Esophagus squamous epithelium (tissue), 5 donors: ENCODE data around the gene MEIS2. TPM values are rescaled to one million over a fixed set of nuclear protein-coding genes. Genes with fewer than 3 reads are reported as not detected.

Experiments
- DNase-seq: peaks from one replicate; lab custom pipeline; 2025; lab: John Stamatoyannopoulos, UW
- H3K27ac ChIP-seq, 4 donors: fragments of 200-600 bp; sonication (generic); one replicate each; pipeline ENCODE4 v1.5.1; 2016 to 2019; ENCODE audit warnings: mild to moderate bottlenecking in 1 of 4
- H3K27me3 ChIP-seq, 4 donors: fragments of 200-600 bp; sonication (generic); 1 replicate in 3 of 4; 2 replicates in 1 of 4; pipeline versions ENCODE4 v1.5.1 to v1.6.0; 2017 to 2021; ENCODE audit warnings: antibody characterized with exemption in 1 of 4
- H3K36me3 ChIP-seq, 3 donors: fragments of 200-600 bp; sonication (generic); one replicate each; pipeline ENCODE4 v1.5.1; 2016 to 2019
- H3K4me1 ChIP-seq, 3 donors: fragments of 200-600 bp; sonication (generic); one replicate each; pipeline ENCODE4 v1.5.1; 2017 to 2019
- H3K4me3 ChIP-seq, 4 donors: fragments of 200-600 bp; sonication (generic); 1 replicate in 3 of 4; 2 replicates in 1 of 4; pipeline ENCODE4 v1.5.1; 2016 to 2019; ENCODE audit warnings: mild to moderate bottlenecking in 2 of 4, moderate library complexity in 1 of 4
- H3K9me3 ChIP-seq, 3 donors: fragments of 200-600 bp; sonication (generic); one replicate each; pipeline ENCODE4 v1.5.1; 2016 to 2019
- POLR2A ChIP-seq, 4 donors: fragments of 450-650 bp; IDR thresholded peaks; one replicate each; pipeline ENCODE4 v1.6.1; 2017; ENCODE audit warnings: antibody characterized with exemption in 4 of 4, mild to moderate bottlenecking in 4 of 4, moderate library complexity in 3 of 4
- WGBS, 2 donors: methylation state at CpG; one replicate each; pipeline ENCODE4 v1.1.5; 2018; 5-methylcytosine and 5-hydroxymethylcytosine counted together
- intact Hi-C: fragments of 100-400 bp; cut with DNase I; formaldehyde crosslinking; loops from one replicate; pipeline ENCODE4 v1.15.0; 2022
- total RNA-seq, 4 donors: library from RNA; depleted of rRNA; stranded (reverse); fragments of >200 nt; gene quantifications; one replicate each; pipeline ENCODE4 v1.1.0, GENCODE V29; 2016
- TF ChIP-seq, protein P1 (sequence below), 6 experiments: fragments of 450-650 bp in 4 of 6; fragments of 200-600 bp in 2 of 6; sonication (generic) in 2 of 6; IDR thresholded peaks; one replicate each; pipeline ENCODE4 v1.5.1; 2016 to 2019; ENCODE audit warnings: antibody characterized with exemption in 6 of 6, mild to moderate bottlenecking in 4 of 6, moderate library complexity in 4 of 6
- donor health status: DM: yes; HTN: yes; CAD: no.

The MEIS2 gene
- total RNA-seq, 4 donors from 2014 or later, result 6.6 to 26.3 (median 9.9) TPM

DNA sequence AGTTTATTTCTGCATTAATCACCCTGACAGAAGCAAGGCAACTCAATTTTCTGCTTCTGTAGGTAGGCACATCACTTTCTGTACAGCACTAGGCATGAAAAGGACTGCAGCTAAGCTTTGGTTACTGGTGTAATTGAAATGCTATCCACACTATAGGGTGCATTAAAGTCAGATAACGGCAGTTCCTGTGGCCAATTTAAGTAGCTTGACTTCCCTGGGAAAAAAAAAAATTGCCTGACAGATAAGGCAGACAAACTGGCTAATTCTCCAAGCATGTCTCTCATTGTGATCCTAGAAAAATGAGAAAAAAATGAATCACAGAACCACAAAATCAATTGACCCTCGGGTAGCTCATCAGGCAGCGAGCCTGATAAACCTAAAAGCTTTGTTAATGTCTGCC, 151.4 kb downstream of the MEIS2 start:
- DNase-seq, result no peak
- Histone ChIP-seq H3K4me1 (peaks cover 0 to 12% (median 0%) of the 10 kb centered on the region in 3 donors), H3K27me3 (no peaks in the 10 kb centered on the region), H3K9me3 (no peaks in the 10 kb centered on the region), H3K36me3 (peaks cover 0 to 5% (median 0%) of the 10 kb centered on the region in 3 donors), H3K27ac (no peak overlapping the region), H3K4me3 (no peak overlapping the region)
- WGBS, 2 donors, result 59 to 75% methylated on average over 3 of the region's 3 CpGs
- intact Hi-C loops, result no loop called here
- TF ChIP-seq, protein P1, sequence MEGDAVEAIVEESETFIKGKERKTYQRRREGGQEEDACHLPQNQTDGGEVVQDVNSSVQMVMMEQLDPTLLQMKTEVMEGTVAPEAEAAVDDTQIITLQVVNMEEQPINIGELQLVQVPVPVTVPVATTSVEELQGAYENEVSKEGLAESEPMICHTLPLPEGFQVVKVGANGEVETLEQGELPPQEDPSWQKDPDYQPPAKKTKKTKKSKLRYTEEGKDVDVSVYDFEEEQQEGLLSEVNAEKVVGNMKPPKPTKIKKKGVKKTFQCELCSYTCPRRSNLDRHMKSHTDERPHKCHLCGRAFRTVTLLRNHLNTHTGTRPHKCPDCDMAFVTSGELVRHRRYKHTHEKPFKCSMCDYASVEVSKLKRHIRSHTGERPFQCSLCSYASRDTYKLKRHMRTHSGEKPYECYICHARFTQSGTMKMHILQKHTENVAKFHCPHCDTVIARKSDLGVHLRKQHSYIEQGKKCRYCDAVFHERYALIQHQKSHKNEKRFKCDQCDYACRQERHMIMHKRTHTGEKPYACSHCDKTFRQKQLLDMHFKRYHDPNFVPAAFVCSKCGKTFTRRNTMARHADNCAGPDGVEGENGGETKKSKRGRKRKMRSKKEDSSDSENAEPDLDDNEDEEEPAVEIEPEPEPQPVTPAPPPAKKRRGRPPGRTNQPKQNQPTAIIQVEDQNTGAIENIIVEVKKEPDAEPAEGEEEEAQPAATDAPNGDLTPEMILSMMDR (IDR thresholded peaks at IDR 0.05), result no peak
- TF ChIP-seq POLR2A (IDR thresholded peaks at IDR 0.05), result no peak

DNA sequence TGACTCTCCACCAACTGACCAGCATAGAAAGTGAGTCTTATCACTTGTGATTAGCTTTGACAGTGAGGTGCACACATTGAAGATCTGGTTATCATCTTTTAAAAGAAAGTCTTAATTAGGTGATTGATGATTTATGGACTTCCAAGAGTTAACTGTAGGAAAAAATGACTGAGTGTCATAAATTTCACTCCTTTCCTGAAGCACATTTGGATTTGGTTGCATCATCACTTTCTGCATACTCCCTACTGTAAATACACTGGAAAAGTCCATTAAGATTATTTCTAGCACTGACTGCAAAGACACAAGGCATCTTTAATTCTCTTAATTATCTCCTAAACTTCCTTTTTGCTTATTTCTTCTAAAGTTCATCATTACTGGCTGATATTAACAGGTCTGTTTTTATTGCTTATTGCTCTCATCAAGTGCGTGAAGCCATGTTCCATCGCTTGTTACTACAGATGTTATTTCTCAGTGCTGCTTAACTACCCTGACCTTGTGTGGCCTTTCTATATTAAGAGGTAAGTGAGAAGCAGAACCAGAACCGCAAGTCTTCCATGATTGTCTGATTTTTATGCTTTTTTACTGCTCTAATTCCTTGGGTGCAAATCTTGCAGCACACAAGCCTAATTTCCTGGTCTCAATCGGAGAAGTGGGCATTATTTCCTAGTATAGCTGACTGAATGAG, 153.2 kb downstream of the MEIS2 start:
- no peak for DNase-seq
- Histone ChIP-seq H3K27ac (no peak overlapping the region), H3K4me1 (peaks cover 0 to 12% (median 0%) of the 10 kb centered on the region in 3 donors), H3K4me3 (no peak overlapping the region), H3K27me3 (no peaks in the 10 kb centered on the region), H3K36me3 (peaks cover 0 to 5% (median 0%) of the 10 kb centered on the region in 3 donors), H3K9me3 (no peaks in the 10 kb centered on the region)
- TF ChIP-seq POLR2A (IDR thresholded peaks at IDR 0.05), result no peak
- TF ChIP-seq, protein P1 (IDR thresholded peaks at IDR 0.05), result no peak
- whole genome bisulfite sequencing, 2 donors, result 77 to 88% methylated on average over 4 of the region's 4 CpGs
- intact Hi-C loops, result no loop called here

DNA sequence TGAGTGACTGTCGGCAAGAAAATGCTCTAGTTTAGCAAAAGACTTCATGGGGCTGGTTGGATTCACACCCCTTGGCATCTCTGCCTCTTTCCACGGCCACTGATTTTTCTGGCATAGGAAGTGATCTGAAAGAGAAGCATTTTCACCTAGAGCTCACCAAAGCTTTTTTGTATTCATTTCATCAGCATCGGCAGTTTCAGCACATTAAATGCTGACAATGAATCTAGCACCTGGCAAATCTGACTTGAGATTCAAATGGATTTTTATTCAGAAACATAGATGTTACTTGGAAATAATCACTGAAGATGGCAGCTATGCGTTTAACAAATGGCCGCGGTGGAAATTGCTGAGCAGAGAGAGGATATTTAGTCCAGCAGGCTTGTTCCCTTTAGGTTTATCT, 155.9 kb downstream of the MEIS2 start:
- intact Hi-C loops, result no loop called here
- Histone ChIP-seq H3K27ac (no peak overlapping the region), H3K9me3 (no peaks in the 10 kb centered on the region), H3K27me3 (no peaks in the 10 kb centered on the region), H3K36me3 (peaks cover 0 to 14% (median 0%) of the 10 kb centered on the region in 3 donors), H3K4me3 (no peak overlapping the region), H3K4me1 (peaks cover 0 to 4% (median 0%) of the 10 kb centered on the region in 3 donors)
- TF ChIP-seq, protein P1 (IDR thresholded peaks at IDR 0.05), result no peak
- no peak for TF ChIP-seq POLR2A (IDR thresholded peaks at IDR 0.05)
- whole genome bisulfite sequencing, 2 donors, result 83 to 88% methylated on average over 6 of the region's 6 CpGs
- no peak for DNase-seq

DNA sequence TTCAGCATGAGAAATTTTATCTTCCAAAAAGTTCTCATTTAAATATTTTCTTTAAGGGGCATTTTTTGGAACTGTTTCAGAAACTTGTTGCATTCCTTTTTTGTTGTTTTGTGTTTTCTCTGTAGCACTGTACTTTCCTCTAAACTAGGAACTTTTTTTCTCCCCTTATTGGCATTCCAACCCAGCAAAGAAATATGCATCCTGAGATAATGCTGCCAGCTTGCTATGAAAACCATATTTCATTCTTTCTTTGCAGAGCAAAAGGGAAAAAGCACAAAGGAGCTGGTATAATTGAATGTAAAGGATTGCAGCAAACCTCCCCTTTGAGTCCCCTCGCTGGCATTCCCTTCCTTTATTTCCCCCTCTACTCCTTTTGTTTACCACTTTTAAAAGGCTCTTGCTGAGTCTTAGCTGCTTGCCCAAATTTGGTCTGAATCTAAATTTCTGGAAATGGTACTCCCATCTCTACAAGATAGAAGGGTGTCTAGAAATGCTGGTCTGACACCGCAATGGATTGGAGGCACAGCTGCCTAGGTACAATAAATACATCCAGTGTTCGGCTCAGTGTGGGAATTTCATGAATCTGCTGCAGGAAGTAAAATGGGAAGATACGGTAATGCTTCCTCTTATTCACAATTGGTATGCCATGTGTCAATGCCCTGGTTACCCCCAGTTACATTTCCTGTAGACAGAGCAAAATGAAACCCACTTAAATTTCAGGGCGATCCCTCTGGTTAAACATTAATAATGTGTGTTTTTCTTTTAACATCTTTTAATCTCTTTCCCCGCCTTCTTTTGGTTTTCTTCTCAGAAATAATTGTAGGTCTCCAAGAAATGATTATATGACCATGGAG, 156.6 kb downstream of the MEIS2 start:
- intact Hi-C loops, result no loop called here
- peaks cover 0 to 12% (median 0%) of the 10 kb centered on the region in 3 donors for H3K36me3 ChIP-seq
- H3K4me1 ChIP-seq, result peaks cover 0 to 4% (median 0%) of the 10 kb centered on the region in 3 donors
- no peak overlapping the region for H3K27ac ChIP-seq
- DNase-seq, result no peak
- H3K9me3 ChIP-seq, result no peaks in the 10 kb centered on the region
- no peaks in the 10 kb centered on the region for H3K27me3 ChIP-seq
- H3K4me3 ChIP-seq, result no peak overlapping the region
- 68 to 89% methylated on average over 6 of the region's 6 CpGs for WGBS, 2 donors
- no peak for TF ChIP-seq POLR2A (IDR thresholded peaks at IDR 0.05)
- TF ChIP-seq, protein P1 (IDR thresholded peaks at IDR 0.05), result no peak
